ENCODE measurements around the gene TIGD2.

Gene TIGD2

GRCh38 chr4:89162987-89163386, 51.7 kb downstream of the TIGD2 start:
- DNase-seq (ENCODE audit: low read depth in 2 of 2), result no peak

GRCh38 chr4:89164400-89164799, 53.1 kb downstream of the TIGD2 start:
- no peak for DNase-seq (ENCODE audit: low read depth in 2 of 2)
